ENCODE measurements around the gene LIX1L.
A peak's percentile ranks its signal among the peaks of the same experiment; 100 is the strongest.

LIX1L gene

DNA sequence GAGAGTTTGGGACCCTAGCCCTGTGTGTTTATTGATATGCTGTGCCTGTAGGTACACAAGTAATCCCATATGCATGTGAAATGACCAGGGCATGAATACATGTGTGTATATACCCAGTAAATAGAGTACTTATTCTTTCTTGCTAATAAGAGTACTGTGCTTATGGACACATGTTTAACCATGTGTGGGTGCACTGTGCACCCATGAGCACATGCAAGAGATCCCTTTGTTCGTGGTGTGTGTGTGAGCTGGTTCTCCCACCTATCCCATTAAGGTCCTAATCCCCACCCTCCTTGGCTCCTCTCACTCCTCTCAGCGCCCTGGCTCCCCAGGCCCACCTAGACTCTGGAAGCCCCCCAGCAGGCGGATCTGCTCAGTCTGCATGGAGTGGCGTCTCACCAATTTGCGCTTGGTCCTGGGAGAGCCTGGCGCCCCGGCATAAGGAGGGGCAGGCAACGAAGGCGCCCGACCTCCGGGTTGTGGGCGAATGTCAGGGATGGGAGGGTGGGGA is 2.2 kb upstream of the LIX1L start:
- H2BK120ac ChIP-seq (ENCODE audit: insufficient read depth, low read length, poor library complexity): no peak overlapping the region
- H3K79me1 ChIP-seq (ENCODE audit: low read length): peaks cover 6% of the 10 kb centered on the region
- no peaks in the 10 kb centered on the region for H3K36me3 ChIP-seq (ENCODE audit: control insufficient read depth in 1 of 2, insufficient read depth in 2 of 2, low read length in 2 of 2)
- H3K23ac ChIP-seq (ENCODE audit: low read length): no peak overlapping the region
- peak overlapping the region; percentile 94 for H3K4me2 ChIP-seq (ENCODE audit: low read length)
- WGBS (ENCODE audit: extremely low coverage, insufficient coverage, insufficient read length): no CpG with 5 or more reads among the region's 12 CpGs
- no peak overlapping the region for H2BK5ac ChIP-seq (ENCODE audit: low read depth, low read length, poor library complexity)
- H3K18ac ChIP-seq (ENCODE audit: low read length): no peak overlapping the region
- H3K9me3 ChIP-seq (ENCODE audit: insufficient read depth, low read depth, low read length): peaks cover 2% of the 10 kb centered on the region
- H2BK12ac ChIP-seq (ENCODE audit: low read length): no peak overlapping the region
- peak overlapping the region; percentile 77 for H3K4me3 ChIP-seq (ENCODE audit: low read depth, low read length)
- no peaks in the 10 kb centered on the region for H3K79me2 ChIP-seq (ENCODE audit: control insufficient read depth, insufficient read depth, low read length, poor library complexity)
- no peak overlapping the region for H4K12ac ChIP-seq (ENCODE audit: low read depth, low read length)
- H3K14ac ChIP-seq (ENCODE audit: low read length): no peak overlapping the region
- no peak overlapping the region for H3K27ac ChIP-seq (ENCODE audit: low read depth, low read length)
- no peak overlapping the region for H4K91ac ChIP-seq (ENCODE audit: low read depth, low read length)
- no peak overlapping the region for H3K9ac ChIP-seq (ENCODE audit: low read length)
- H4K8ac ChIP-seq (ENCODE audit: low read depth, low read length): no peak overlapping the region
- no peak for DNase-seq
- no peak overlapping the region for H3K4ac ChIP-seq (ENCODE audit: low read depth, low read length)
- peaks cover 45% of the 10 kb centered on the region for H3K27me3 ChIP-seq (ENCODE audit: insufficient read depth, low read length)
- H2AFZ ChIP-seq (ENCODE audit: insufficient read depth, low read length, poor library complexity): peak overlapping the region; percentile 77
- peaks cover 16 to 26% of the 10 kb centered on the region in 2 experiments for H3K4me1 ChIP-seq (ENCODE audit: control insufficient read depth in 1 of 2, insufficient read depth in 2 of 2, low read length in 2 of 2)
- H2AK5ac ChIP-seq (ENCODE audit: low read length): no peak overlapping the region

DNA sequence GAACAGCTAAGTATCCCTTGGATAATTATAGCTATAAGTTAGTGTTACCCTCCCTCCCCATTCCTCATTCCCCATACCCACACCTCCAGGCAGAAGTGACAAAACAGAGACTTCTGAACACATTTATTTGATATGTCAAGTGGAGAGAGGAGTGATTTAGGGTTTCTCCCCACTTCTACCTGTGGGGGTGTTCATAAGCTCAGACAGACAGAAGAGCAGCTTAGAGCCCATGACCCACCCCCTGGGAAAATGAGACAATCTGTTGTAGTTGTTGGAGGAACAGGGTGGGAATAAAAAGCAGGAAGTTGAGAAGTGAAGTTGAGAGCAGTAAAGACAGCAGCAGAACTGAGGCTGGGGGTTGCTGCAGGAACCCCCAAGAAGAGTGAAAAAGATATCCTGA is 1.5 kb upstream of the LIX1L start:
- Histone ChIP-seq H4K12ac (ENCODE audit: low read depth, low read length) (no peak overlapping the region), H2AFZ (ENCODE audit: insufficient read depth, low read length, poor library complexity) (no peak overlapping the region), H4K91ac (ENCODE audit: low read depth, low read length) (no peak overlapping the region), H3K79me2 (ENCODE audit: control insufficient read depth, insufficient read depth, low read length, poor library complexity) (no peaks in the 10 kb centered on the region), H2BK12ac (ENCODE audit: low read length) (no peak overlapping the region), H3K14ac (ENCODE audit: low read length) (no peak overlapping the region), H3K4ac (ENCODE audit: low read depth, low read length) (no peak overlapping the region), H3K18ac (ENCODE audit: low read length) (no peak overlapping the region), H2BK5ac (ENCODE audit: low read depth, low read length, poor library complexity) (no peak overlapping the region), H3K4me1 (ENCODE audit: control insufficient read depth in 1 of 2, insufficient read depth in 2 of 2, low read length in 2 of 2) (peaks cover 16 to 26% of the 10 kb centered on the region in 2 experiments), H4K8ac (ENCODE audit: low read depth, low read length) (no peak overlapping the region), H3K36me3 (ENCODE audit: control insufficient read depth in 1 of 2, insufficient read depth in 2 of 2, low read length in 2 of 2) (no peaks in the 10 kb centered on the region), H2AK5ac (ENCODE audit: low read length) (no peak overlapping the region), H3K27ac (ENCODE audit: low read depth, low read length) (no peak overlapping the region), H3K4me3 (ENCODE audit: low read depth, low read length) (no peak overlapping the region), H3K79me1 (ENCODE audit: low read length) (peaks cover 4% of the 10 kb centered on the region), H3K23ac (ENCODE audit: low read length) (no peak overlapping the region), H3K4me2 (ENCODE audit: low read length) (no peak overlapping the region), H3K9ac (ENCODE audit: low read length) (no peak overlapping the region), H3K27me3 (ENCODE audit: insufficient read depth, low read length) (peaks cover 45% of the 10 kb centered on the region), H3K9me3 (ENCODE audit: insufficient read depth, low read depth, low read length) (peaks cover 2% of the 10 kb centered on the region), H2BK120ac (ENCODE audit: insufficient read depth, low read length, poor library complexity) (no peak overlapping the region)
- no peak for DNase-seq

DNA sequence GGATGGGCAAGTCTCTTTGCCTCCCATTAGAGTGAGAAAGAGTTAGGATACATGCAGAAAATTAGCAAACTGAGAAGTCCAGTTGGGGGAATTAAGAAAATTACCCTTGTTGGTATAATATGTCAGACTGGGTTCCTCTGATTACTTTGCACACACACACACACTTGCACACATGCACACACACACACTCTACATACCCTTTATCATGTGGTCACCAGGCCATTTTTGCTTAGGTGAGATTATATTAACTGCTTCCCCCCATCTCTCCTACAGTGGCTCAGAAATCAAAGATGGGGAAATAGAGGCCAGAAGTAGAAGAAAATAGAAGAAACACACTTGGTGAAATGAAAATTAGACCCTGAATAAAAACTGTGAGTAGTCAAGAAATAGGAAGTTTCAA is 917 bp upstream of the LIX1L start:
- peaks cover 45% of the 10 kb centered on the region for H3K27me3 ChIP-seq (ENCODE audit: insufficient read depth, low read length)
- no peak overlapping the region for H2BK5ac ChIP-seq (ENCODE audit: low read depth, low read length, poor library complexity)
- H4K12ac ChIP-seq (ENCODE audit: low read depth, low read length): no peak overlapping the region

DNA sequence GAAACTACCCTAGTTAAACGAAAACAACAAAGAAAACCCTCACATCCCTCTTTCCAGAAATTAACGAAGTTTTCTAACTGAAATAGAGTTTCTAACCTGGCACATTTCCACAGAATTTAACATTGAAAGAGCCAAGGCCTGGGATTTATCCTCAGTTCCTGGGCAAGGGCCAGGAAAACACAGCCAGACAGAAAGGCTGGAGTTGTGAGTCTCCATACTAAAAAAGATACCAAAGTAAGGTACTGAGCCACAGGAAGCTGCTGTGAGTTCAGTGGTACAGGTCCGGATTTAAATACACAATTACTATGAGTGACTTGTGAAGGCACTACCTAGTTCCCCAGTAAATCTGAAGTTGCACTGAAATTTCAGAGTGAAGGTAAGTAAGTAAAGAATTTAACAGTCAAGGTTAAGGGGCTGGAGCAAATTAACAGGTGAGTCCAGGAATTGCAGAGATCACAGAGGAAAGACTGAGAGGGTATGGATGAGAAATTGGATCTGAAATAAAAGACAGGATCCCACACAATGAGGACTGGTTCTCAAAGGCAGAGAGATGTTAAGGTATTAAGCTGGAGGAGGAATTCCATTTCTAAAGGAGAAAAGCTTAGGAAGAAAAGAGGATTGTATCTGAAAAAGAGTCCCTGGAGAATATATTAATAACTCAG is 905 bp downstream of the LIX1L start:
- Histone ChIP-seq H3K36me3 (ENCODE audit: control insufficient read depth in 1 of 2, insufficient read depth in 2 of 2, low read length in 2 of 2) (no peaks in the 10 kb centered on the region), H4K91ac (ENCODE audit: low read depth, low read length) (no peak overlapping the region), H3K18ac (ENCODE audit: low read length) (no peak overlapping the region), H3K23ac (ENCODE audit: low read length) (no peak overlapping the region), H3K27me3 (ENCODE audit: insufficient read depth, low read length) (peaks cover 36% of the 10 kb centered on the region), H4K8ac (ENCODE audit: low read depth, low read length) (no peak overlapping the region), H3K4me1 (ENCODE audit: control insufficient read depth in 1 of 2, insufficient read depth in 2 of 2, low read length in 2 of 2) (peaks cover 12 to 17% of the 10 kb centered on the region in 2 experiments), H3K79me1 (ENCODE audit: low read length) (no peaks in the 10 kb centered on the region), H3K4me3 (ENCODE audit: low read depth, low read length) (no peak overlapping the region), H3K4ac (ENCODE audit: low read depth, low read length) (no peak overlapping the region), H2BK12ac (ENCODE audit: low read length) (no peak overlapping the region), H2AFZ (ENCODE audit: insufficient read depth, low read length, poor library complexity) (no peak overlapping the region), H3K79me2 (ENCODE audit: control insufficient read depth, insufficient read depth, low read length, poor library complexity) (no peaks in the 10 kb centered on the region), H2AK5ac (ENCODE audit: low read length) (no peak overlapping the region), H4K12ac (ENCODE audit: low read depth, low read length) (no peak overlapping the region), H2BK120ac (ENCODE audit: insufficient read depth, low read length, poor library complexity) (no peak overlapping the region), H3K9ac (ENCODE audit: low read length) (no peak overlapping the region), H2BK5ac (ENCODE audit: low read depth, low read length, poor library complexity) (no peak overlapping the region), H3K4me2 (ENCODE audit: low read length) (peak overlapping the region; percentile 68), H3K27ac (ENCODE audit: low read depth, low read length) (no peak overlapping the region), H3K9me3 (ENCODE audit: insufficient read depth, low read depth, low read length) (peaks cover 2% of the 10 kb centered on the region), H3K14ac (ENCODE audit: low read length) (no peak overlapping the region)
- DNase-seq: no peak
- WGBS (ENCODE audit: extremely low coverage, insufficient coverage, insufficient read length): no CpG with 5 or more reads among the region's 3 CpGs

More for the DNA sequence above, 917 bp upstream of the LIX1L start:
- Histone ChIP-seq H3K23ac (ENCODE audit: low read length) (no peak overlapping the region), H4K8ac (ENCODE audit: low read depth, low read length) (no peak overlapping the region), H4K91ac (ENCODE audit: low read depth, low read length) (no peak overlapping the region), H3K4me2 (ENCODE audit: low read length) (no peak overlapping the region), H3K9me3 (ENCODE audit: insufficient read depth, low read depth, low read length) (peaks cover 2% of the 10 kb centered on the region), H3K79me1 (ENCODE audit: low read length) (no peaks in the 10 kb centered on the region), H2AFZ (ENCODE audit: insufficient read depth, low read length, poor library complexity) (no peak overlapping the region), H2AK5ac (ENCODE audit: low read length) (no peak overlapping the region), H3K4ac (ENCODE audit: low read depth, low read length) (no peak overlapping the region), H3K18ac (ENCODE audit: low read length) (no peak overlapping the region), H3K36me3 (ENCODE audit: control insufficient read depth in 1 of 2, insufficient read depth in 2 of 2, low read length in 2 of 2) (no peaks in the 10 kb centered on the region), H3K4me1 (ENCODE audit: control insufficient read depth in 1 of 2, insufficient read depth in 2 of 2, low read length in 2 of 2) (peaks cover 16 to 26% of the 10 kb centered on the region in 2 experiments), H3K9ac (ENCODE audit: low read length) (no peak overlapping the region), H2BK12ac (ENCODE audit: low read length) (no peak overlapping the region), H2BK120ac (ENCODE audit: insufficient read depth, low read length, poor library complexity) (no peak overlapping the region), H3K79me2 (ENCODE audit: control insufficient read depth, insufficient read depth, low read length, poor library complexity) (no peaks in the 10 kb centered on the region), H3K4me3 (ENCODE audit: low read depth, low read length) (no peak overlapping the region), H3K14ac (ENCODE audit: low read length) (no peak overlapping the region), H3K27ac (ENCODE audit: low read depth, low read length) (no peak overlapping the region)
- DNase-seq: no peak

Data from trophoblast cell (in vitro differentiated cells and primary cell).